GM18505 (cell line): ENCODE data around the gene LANCL2.
"Not testable (repeated sequence)": the region's sequence is repeated elsewhere in the genome, so short reads cannot be mapped to it uniquely, and the experiment has no call there.

ENCODE experiments used
- ATAC-seq: cut with Tn5 transposase; IDR thresholded peaks from one replicate; pipeline ENCODE4 v1.9.1; 2021; ENCODE audit not compliant: unreplicated experiment
- POLR2A ChIP-seq: IDR thresholded peaks from 4 replicates; pipeline ENCODE4 v1.6.1; 2011; ENCODE audit warnings: borderline replicate concordance; ENCODE audit not compliant: insufficient read depth, insufficient read length; ENCODE audit errors: extremely low read depth

The LANCL2 gene

DNA sequence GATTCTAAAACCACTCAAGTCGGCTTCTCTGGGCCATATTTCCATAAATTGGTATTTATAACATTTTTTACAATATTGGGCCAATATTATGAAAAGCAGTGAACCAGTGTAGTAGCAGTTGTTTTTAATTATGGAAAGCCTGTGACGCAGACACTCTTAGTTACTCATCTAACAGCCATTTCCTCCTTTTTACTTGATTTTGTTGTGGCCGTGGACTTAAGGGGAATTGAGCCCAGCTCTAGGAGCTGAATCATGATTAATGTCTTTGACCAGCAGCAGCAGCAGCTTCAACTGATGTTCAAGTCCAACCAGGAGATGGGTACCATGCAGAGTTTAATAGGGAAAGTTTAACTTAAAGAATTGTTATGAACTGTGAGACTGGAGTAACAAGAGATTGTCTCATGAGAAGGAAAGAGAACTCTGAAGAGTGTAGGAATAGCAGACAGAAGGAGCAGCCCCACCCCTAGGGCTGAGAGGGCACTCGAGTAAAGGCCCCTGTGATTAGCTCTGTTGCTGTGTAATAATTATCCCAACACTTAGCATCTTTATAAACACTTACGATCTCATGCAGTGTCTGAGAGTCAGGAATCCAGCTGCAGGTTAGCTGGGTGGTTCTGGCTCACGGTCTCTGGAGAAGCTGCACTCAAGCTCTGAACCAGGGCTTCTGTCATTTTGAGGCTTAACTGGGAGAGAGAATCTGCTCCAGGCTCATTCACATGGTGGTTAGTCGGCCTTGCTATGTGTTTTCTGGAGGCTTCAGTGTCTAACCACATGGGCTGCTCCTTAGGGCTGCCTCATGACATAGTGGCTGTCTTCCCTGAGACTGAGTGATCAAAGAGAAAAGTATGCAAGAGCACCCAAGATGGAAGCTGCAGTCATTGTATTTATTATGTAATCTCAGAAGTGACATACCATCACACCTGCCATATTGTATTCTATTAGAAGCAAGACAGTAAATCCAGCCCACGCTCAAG is 4.6 kb downstream of the LANCL2 start:
- ATAC-seq = no peak
- no peak for TF ChIP-seq POLR2A

DNA sequence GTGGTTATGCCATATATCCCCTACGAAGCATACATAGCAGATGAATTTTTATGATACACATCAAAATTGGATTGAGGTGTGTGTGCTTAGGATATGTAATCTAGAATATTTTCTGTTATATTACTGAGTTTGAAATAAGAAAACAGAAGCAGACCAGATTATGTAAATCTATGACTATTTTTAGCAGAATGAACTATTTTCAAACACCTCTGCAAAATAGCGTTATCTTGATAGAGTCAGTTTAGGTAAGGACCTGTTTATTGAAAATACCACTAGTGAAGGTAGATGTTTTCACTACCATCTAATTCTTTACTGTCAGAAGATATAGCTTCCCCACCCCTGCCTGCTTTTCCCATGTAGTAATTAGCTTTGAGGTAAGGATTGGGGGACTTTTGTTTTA is 9.1 kb downstream of the LANCL2 start:
- ATAC-seq = no peak
- TF ChIP-seq POLR2A = no peak

DNA sequence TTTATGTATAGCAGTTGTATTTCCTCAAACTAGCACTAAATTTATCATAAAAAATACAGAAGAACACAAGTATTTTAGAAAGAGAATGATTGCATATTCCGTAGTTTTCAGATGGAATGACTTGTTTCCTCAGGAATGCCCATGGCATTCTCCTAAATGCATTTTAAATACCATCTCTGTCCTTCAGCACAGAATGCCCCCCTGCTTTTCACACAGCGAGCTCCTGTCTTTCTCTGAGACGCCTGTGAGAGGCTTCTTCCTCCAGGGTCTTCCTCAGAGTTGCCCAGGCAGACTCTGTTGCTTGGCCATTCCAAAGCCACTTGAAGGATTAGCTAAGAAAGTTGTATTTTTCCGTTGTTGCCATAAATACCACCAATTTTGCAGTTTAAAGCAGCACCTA is 10.1 kb downstream of the LANCL2 start:
- ATAC-seq = no peak
- TF ChIP-seq POLR2A = no peak

DNA sequence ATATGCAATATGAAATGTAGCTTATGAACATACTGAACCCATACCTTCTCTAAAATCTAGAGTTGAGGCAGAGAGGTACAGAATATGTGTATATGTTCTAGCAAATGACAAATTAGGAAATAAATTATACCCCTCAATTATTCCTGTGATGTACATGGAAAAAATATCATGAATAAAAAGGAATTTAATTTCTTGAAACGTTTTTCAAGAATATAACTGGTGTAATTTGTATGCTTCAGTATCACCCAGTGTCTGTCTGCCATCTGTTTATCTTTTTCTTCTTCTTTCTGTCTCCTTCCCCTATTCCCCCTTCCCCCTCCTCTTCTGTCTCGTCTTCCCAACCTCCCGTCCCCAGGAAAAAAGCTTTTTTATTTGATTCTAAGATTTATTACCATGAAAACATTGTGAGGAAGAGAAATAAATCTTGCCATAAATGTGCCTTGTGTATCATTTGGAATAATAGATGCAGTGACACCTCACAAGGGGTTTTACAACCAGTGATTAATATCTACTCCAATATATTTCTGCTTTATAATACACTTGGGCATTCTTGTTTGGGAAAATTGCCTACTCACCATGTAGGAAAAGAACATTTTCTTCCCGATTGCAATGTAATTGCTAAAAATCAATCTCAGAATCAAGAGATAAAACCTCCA is 12.2 kb downstream of the LANCL2 start:
- TF ChIP-seq POLR2A = no peak
- ATAC-seq = no peak

DNA sequence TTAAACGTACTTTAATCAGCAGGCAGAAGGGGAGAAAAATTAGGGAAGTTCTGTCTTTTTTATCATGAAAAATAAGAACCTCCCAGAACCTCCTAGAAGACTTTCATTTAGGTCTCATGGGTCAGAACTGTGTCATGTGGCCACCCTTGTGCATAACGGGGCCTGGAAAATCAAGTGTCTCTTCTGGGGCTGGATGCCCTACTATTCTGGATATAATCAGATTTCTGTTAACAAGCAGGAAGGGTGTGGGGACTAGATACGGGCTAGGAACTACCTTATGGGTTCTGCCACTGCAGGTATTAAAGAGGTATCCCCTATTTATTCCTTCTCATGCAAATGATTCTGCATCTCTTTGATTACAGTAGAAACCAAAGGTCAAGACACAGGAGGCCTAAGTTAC is 14.1 kb downstream of the LANCL2 start:
- no peak for ATAC-seq
- TF ChIP-seq POLR2A = no peak

DNA sequence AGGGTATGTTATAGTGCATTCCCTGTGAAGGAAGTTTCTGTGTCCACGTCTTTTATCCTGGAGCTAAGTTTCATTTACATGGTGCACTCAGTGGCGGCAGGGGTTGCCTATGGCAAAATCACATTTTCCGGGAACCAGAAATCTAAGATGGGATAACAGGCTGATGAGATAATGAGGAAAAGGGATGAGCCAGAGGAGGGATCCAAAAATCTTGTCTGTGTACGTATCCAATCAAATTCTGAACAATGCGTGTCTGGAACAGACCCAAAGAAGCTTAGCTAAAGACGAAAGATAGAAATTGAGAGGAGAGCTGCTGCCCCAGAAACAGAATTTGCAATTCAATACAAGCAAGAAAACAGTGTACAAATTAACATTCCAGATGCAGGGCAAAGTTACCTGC is 16.1 kb downstream of the LANCL2 start:
- TF ChIP-seq POLR2A = no peak
- ATAC-seq = no peak

DNA sequence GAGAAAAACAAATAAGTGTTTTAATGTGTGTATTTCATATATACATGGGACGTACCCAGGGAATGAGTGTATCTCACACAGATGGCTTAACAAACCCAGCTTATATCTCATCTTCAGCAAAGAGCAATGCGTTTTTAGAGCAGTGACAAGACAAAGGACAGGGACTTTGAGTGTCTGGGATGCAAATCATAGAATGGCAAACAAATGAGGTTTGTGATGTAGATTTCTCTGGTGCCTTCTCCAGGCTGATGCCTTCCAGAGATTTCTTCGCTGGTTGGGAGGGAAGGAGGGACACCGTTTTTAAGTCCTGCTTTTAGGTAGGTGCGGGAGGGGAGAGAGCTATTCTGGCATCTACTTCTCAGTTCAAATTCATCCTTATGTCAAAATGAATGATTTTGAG is 16.6 kb downstream of the LANCL2 start:
- no peak for TF ChIP-seq POLR2A
- ATAC-seq = no peak

DNA sequence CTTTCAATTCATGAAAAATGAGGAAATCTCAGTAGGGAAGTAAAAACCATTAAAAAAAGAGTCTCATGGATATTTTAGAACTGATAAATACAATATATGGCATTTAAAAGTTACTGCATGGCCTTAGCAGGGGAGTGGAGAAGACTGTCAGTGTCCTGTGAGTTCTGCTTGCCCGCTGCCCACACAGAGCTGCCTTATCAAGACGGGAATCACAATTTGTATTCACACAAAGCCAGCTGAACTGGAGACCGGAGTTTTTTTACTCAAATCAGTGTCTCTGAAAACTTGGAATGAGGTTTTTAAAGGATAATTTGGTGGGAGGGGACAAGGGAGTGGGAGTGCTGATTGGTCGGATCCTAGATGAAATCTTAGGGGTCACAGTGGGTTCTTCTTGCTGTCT is 17.1 kb downstream of the LANCL2 start:
- no peak for TF ChIP-seq POLR2A

DNA sequence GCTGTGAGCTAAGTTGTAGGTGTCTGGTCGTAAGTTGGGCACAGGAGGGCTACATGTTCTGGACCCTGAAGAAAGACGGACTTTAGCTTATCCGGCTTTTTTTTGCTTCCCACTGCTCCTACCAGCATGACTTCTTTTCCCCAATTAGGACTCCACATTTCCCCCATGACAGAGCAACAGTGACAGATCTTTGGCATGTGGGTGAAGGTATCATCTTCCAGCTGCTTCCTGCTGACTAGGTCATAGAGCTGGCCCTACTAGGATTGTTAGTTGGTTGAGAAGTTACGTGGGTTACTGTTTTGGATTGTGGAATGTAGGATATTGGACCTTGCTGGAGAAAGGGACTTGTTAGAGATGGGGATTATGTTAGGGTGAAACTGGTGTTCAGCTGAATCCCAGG is 21.4 kb downstream of the LANCL2 start:
- no peak for TF ChIP-seq POLR2A
- no peak for ATAC-seq

More for the DNA sequence above, 17.1 kb downstream of the LANCL2 start:
- no peak for ATAC-seq

DNA sequence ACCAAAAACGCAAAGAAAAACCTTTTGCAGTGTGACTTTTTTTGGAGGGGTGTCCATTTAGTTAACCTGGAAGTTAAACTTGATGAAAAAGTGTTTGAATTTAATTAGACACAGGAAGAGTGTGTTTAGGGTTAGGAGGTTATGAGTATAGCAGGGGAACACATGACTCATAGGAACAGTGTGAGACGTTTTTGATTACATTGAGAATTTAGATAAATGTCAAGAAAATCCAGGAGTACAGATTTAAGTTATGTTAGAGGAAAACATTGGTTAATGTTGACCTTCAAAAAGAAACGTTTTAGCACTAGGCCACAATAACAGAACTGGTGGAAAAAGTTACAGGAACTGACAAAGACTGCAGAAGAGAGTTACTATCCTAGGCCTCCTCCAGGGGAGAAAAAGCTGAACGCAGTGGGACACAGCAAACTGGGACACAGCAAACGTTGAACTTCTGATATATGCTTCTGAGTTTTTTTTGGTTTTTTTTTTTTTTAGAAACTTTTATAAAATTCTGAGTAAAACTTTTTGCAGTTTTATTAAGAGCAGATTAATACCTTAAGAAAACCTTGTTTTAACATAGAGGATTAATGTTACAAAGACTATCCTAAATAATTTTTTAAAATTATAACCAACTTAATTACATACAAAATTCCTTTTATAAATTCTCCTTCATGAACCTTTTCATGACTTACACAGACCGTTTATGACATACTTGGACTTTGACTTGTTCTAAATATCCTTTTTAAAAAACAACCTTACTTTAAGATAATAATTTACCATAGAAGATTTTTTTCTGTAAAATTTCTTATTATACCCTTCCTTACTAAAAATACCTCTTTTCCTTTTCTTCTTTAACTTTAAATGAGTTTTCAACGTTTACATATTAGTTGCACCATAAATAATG is 22.2 kb downstream of the LANCL2 start:
- no peak for ATAC-seq
- no peak for TF ChIP-seq POLR2A

DNA sequence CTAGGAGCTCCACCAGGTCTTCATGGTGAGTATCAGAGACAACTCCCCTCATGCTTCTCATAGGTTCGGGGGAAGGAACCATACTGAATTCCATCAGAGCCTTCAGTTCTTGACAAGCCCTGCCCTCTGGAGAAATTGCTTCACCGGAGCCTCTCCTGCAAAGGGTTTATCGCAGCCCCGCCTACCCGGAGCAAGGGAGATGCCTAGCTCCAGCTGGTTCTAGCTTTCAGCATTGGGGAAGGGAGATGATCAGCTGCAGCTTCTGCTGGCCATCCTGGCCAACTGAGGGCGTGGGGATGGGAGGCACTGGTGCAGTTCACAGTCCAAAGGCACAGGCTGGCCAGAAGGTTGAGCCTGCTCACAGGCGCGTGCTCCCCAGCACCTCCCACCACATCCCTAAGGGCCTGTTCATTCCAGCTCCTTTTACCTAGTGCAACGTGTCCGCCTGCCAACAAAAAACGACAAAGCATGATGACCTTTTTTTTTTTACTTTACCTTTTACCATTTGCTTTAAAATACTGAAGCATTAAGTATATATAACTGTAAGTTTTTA is 31.2 kb downstream of the LANCL2 start:
- no peak for TF ChIP-seq POLR2A
- ATAC-seq = no peak

DNA sequence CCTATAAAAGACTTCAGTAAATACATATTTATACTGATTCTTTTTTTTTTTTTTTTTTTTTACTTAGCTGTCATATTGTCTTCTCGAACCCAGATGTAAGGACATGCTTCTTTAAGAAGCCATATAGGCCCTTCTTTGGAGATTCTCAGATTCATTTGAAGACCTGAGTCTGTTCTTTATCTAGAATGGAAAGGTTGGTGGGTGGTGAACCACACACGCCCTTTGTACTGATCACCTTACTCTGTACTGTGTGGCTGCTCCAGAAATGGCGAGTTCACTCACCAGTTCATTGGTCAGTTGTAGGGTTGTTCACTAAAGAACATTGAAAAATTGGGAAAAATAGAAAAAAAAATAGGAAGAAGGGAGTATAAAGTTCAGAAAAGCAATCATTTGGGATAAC is 32.5 kb downstream of the LANCL2 start:
- no peak for TF ChIP-seq POLR2A
- no peak for ATAC-seq

DNA sequence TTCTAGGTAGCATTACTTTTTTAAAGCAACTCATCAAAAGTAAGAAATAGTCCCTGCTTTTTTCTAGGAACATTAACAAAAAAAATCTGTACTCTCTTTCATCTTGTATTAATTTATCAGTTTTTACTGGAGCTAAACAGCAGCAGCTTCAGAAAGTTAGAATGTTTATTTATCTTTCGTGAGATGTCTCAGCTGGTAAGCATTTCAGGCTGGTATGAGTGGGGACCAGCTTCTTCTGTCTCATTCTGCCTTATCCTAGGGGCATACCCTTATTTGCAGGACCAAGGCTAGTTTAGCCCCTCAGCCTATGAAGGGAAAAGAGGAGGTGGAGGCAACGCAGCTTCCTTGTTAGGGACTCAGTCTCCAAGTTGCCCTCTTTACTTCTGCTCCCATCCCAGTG is 35.1 kb downstream of the LANCL2 start:
- no peak for ATAC-seq

DNA sequence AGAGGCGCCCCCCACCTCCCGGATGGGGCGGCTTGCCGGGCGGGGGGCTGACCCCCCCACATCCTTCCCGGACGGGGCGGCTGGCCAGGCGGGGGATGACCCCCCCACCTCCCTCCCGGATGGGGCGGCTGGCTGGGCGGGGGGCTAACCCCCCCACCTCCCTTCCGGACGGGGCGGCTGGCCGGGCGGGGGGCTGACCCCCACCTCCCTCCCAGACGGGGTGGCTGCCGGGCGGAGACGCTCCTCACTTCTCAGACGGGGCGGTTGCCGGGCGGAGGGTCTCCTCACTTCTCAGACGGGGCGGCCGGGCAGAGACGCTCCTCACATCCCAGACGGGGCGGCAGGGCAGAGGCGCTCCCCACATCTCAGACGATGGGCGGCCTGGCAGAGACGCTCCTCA is 37.4 kb downstream of the LANCL2 start:
- not testable (repeated sequence) for ATAC-seq

More for the DNA sequence above, 35.1 kb downstream of the LANCL2 start:
- TF ChIP-seq POLR2A = no peak
